IMR-90 (cell line): ENCODE data around the gene SEMA6A. TPM values are rescaled to one million over a fixed set of nuclear protein-coding genes. Genes with fewer than 3 reads are reported as not detected.

Experiments used
- ATAC-seq: fragments of 200-7000 bp; cut with Tn5 transposase; 2 replicates; pipeline ENCODE4 v1.9.1; 2020; ENCODE audit warnings: low read depth, mild to moderate bottlenecking, moderate library complexity
- BruUV-seq: library from RNA; stranded (reverse); fragments of 400-500 nt; replicated peaks from 2 replicates; lab custom pipeline; 2021; lab: Mats Ljungman, UMichigan
- CTCF ChIA-PET: fragments of 300-600 bp; formaldehyde crosslinking; extraction: SDS; loops from one replicate; lab custom pipeline; 2021; ENCODE audit warnings: antibody characterized with exemption; lab: Yijun Ruan, JAX
- POLR2A ChIA-PET: fragments of 300-600 bp; sonication (Branson Sonifier 250); formaldehyde crosslinking; loops from one replicate; lab custom pipeline; 2022; ENCODE audit warnings: antibody characterized with exemption; ENCODE audit not compliant: unreplicated experiment; lab: Charles Lee
- DNase-seq: peaks from one replicate; pipeline ENCODE4 v3.0.0; 2013
- H2AFZ ChIP-seq: replicated peaks from 2 replicates; pipeline ENCODE3; 2013; ENCODE audit warnings: low read length, mild to moderate bottlenecking; ENCODE audit not compliant: poor library complexity
- H2AK5ac ChIP-seq: 2 replicates; pipeline ENCODE4 v1.6.1; 2013; ENCODE audit warnings: low read depth, low read length, inconsistent platforms
- H2AK9ac ChIP-seq: replicated peaks from 2 replicates; pipeline ENCODE3; 2013; ENCODE audit warnings: mild to moderate bottlenecking, low read depth, low read length, moderate library complexity; ENCODE audit not compliant: poor library complexity
- H2BK120ac ChIP-seq: 2 replicates; pipeline ENCODE4 v1.6.1; 2013; ENCODE audit warnings: low read depth, low read length, inconsistent platforms
- H2BK15ac ChIP-seq: 3 replicates; pipeline ENCODE4 v1.6.1; 2013; ENCODE audit warnings: low read depth, low read length, inconsistent platforms
- H2BK20ac ChIP-seq: 2 replicates; pipeline ENCODE4 v1.6.1; 2013; ENCODE audit warnings: low read depth, mild to moderate bottlenecking, inconsistent platforms, low read length, moderate library complexity
- H2BK5ac ChIP-seq: 2 replicates; pipeline ENCODE4 v1.6.1; 2013; ENCODE audit warnings: mild to moderate bottlenecking, low read depth, low read length, inconsistent platforms; ENCODE audit not compliant: poor library complexity, severe bottlenecking
- H3K14ac ChIP-seq: replicated peaks from 2 replicates; pipeline ENCODE4 v1.6.1; 2013; ENCODE audit warnings: low read depth, low read length, inconsistent platforms
- H3K18ac ChIP-seq: 2 replicates; pipeline ENCODE4 v1.6.1; 2013; ENCODE audit warnings: low read depth, low read length, control low read depth
- H3K23ac ChIP-seq: 2 replicates; pipeline ENCODE4 v1.6.1; 2013; ENCODE audit warnings: low read depth, low read length, inconsistent platforms
- H3K27ac ChIP-seq: 2 replicates; pipeline ENCODE4 v1.5.1; 2013; ENCODE audit warnings: mild to moderate bottlenecking, control low read depth, low read length; ENCODE audit not compliant: insufficient read depth
- H3K27me3 ChIP-seq: 2 replicates; pipeline ENCODE4 v1.6.1; 2013; ENCODE audit warnings: low read length; ENCODE audit not compliant: control insufficient read depth, insufficient read depth
- H3K36me3 ChIP-seq: 2 replicates; pipeline ENCODE4 v1.6.1; 2013; ENCODE audit warnings: low read length, mixed read lengths; ENCODE audit not compliant: control insufficient read depth, insufficient read depth
- H3K4ac ChIP-seq: 2 replicates; pipeline ENCODE4 v1.6.1; 2013; ENCODE audit warnings: low read depth, low read length, inconsistent platforms
- H3K4me1 ChIP-seq: 2 replicates; pipeline ENCODE4 v1.6.1; 2013; ENCODE audit warnings: low read length, mixed read lengths; ENCODE audit not compliant: control insufficient read depth, insufficient read depth
- H3K4me2 ChIP-seq: 2 replicates; pipeline ENCODE4 v1.6.1; 2013; ENCODE audit warnings: low read depth, mild to moderate bottlenecking, control low read depth, low read length, moderate library complexity
- H3K4me3 ChIP-seq: 2 replicates; pipeline ENCODE4 v1.5.1; 2013; ENCODE audit warnings: low read depth, mild to moderate bottlenecking, control low read depth, low read length, moderate library complexity; ENCODE audit not compliant: insufficient read depth
- H3K56ac ChIP-seq: 2 replicates; pipeline ENCODE4 v1.6.1; 2013; ENCODE audit warnings: low read length, inconsistent platforms; ENCODE audit not compliant: insufficient read depth; ENCODE audit errors: extremely low read depth
- H3K79me1 ChIP-seq, 2 experiments: 2 replicates each; pipeline ENCODE4 v1.6.1; 2013; ENCODE audit warnings: low read length in 2 of 2, inconsistent platforms in 1 of 2, low read depth in 1 of 2
- H3K9ac ChIP-seq: 2 replicates; pipeline ENCODE4 v1.6.1; 2013; ENCODE audit warnings: low read depth, low read length, control low read depth
- H3K9me1 ChIP-seq: 2 replicates; pipeline ENCODE4 v1.6.1; 2013; ENCODE audit warnings: low read length, inconsistent platforms; ENCODE audit not compliant: insufficient read depth
- H3K9me3 ChIP-seq: 2 replicates; pipeline ENCODE4 v1.6.1; 2013; ENCODE audit warnings: low read length; ENCODE audit not compliant: control insufficient read depth, insufficient read depth
- H4K20me1 ChIP-seq: 2 replicates; pipeline ENCODE4 v1.6.1; 2013; ENCODE audit warnings: low read length, inconsistent platforms; ENCODE audit not compliant: insufficient read depth
- H4K5ac ChIP-seq: 2 replicates; pipeline ENCODE4 v1.6.1; 2013; ENCODE audit warnings: mild to moderate bottlenecking, low read depth, low read length, control low read depth
- H4K8ac ChIP-seq, 2 experiments: 2 replicates each; pipeline ENCODE4 v1.6.1; 2013; ENCODE audit warnings: low read depth in 2 of 2, low read length in 2 of 2, control low read depth in 1 of 2, inconsistent platforms in 1 of 2
- H4K91ac ChIP-seq: 2 replicates; pipeline ENCODE4 v1.6.1; 2013; ENCODE audit warnings: low read depth, low read length, inconsistent platforms; ENCODE audit not compliant: insufficient read depth
- RCOR1 ChIP-seq: IDR thresholded peaks from 2 replicates; pipeline ENCODE4 v1.6.1; 2012; ENCODE audit warnings: mild to moderate bottlenecking, low read length, improper control_type of control experiment; ENCODE audit not compliant: insufficient replicate concordance
- WGBS, 2 experiments: methylation state at CpG; one replicate each; pipeline versions ENCODE4 v1.1.5 to v1.1.7; 2013; ENCODE audit warnings: missing lambda C conversion rate in 2 of 2; ENCODE audit not compliant: insufficient read length in 1 of 2; ENCODE audit errors: extremely low coverage in 2 of 2; 5-methylcytosine and 5-hydroxymethylcytosine counted together
- dilution Hi-C: fragments of 300-500 bp; cut with HindIII; formaldehyde crosslinking; loops from one replicate; pipeline ENCODE4 v1.14.3; 2018; ENCODE audit warnings: low sequenced_read_pairs; ENCODE audit not compliant: unreplicated experiment
- in situ Hi-C: fragments of 300-500 bp; cut with MboI; formaldehyde crosslinking; loops from 3 replicates; pipeline ENCODE4 v1.14.3; 2019; ENCODE audit warnings: low sequenced_read_pairs, inconsistent platforms, mixed read lengths
- intact Hi-C: fragments of 100-400 bp; cut with micrococcal nuclease; formaldehyde crosslinking; loops from 2 replicates; pipeline ENCODE4 v1.10.0; 2022
- polyA plus RNA-seq, 3 experiments: library from polyadenylated mRNA; depleted of rRNA; stranded (reverse); fragments of >200 nt; gene quantifications; 2 replicates each; pipeline ENCODE4 v1.2.3, GENCODE V29; 2012; ENCODE audit warnings: low replicate concordance in 1 of 3
- total RNA-seq: library from RNA; depleted of rRNA; stranded (reverse); fragments of >200 nt; gene quantifications from 2 replicates; pipeline ENCODE4 v1.2.3, GENCODE V29; 2012

SEMA6A gene
- total and polyA plus RNA-seq, 2 of the 4 experiments (the other 2 are of a cell fraction): 0.27 to 0.36 TPM

DNA sequence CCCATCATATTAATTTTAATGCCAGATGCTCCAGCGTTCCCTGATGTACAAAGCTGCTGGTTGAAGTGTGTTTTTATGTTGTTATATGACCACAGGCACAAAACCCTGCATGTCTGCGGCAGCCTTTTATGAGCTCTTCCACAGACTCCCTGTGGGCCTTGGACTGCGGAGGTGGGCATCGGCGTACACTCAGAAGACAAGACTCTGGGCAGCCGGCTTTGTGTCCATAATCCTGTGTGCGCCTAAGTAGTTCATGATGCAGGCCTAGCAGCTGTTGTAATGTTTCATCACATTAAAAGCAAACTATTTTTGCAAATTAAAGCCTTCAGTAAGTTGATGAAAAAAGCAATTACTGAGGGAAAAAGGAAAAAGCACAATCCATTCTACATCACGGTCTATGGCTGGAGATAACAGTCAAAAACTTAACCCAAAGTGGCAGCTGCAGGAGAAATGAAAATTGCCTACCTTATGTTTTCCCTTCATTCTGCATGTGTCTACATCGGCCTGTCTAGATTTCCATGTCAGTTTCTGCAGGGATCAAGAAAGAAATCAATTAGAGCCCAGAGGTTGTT, 78.8 kb downstream of the SEMA6A start:
- DNase-seq: no peak
- BruUV-seq: no TSS peak
- H3K9me1 ChIP-seq: no peaks in the 10 kb centered on the region

More for the DNA sequence above, 78.8 kb downstream of the SEMA6A start:
- H3K23ac ChIP-seq: no peak overlapping the region
- no peaks in the 10 kb centered on the region for H3K79me1 ChIP-seq
- intact Hi-C loops: no loop called here
- no peak overlapping the region for H3K9ac ChIP-seq
- no peak overlapping the region for H2BK15ac ChIP-seq
- H4K5ac ChIP-seq: no peak overlapping the region
- H3K4me3 ChIP-seq: no peak overlapping the region
- no peak overlapping the region for H4K91ac ChIP-seq
- no peak overlapping the region for H2AK5ac ChIP-seq
- H3K56ac ChIP-seq: no peak overlapping the region
- H2BK20ac ChIP-seq: no peak overlapping the region
- ChIA-PET POLR2A (no interaction called here), CTCF (no interaction called here)
- no peak overlapping the region for H3K14ac ChIP-seq
- in situ Hi-C loops: no loop called here
- no peaks in the 10 kb centered on the region for H4K20me1 ChIP-seq
- H3K18ac ChIP-seq: no peak overlapping the region
- WGBS, 2 experiments: no CpG with 5 or more reads among the region's 9 CpGs
- no peak overlapping the region for H2BK120ac ChIP-seq
- no peak for TF ChIP-seq RCOR1
- H2AK9ac ChIP-seq: no peak overlapping the region
- H3K9me3 ChIP-seq: no peaks in the 10 kb centered on the region
- H3K4me1 ChIP-seq: peaks cover 2% of the 10 kb centered on the region
- no peak overlapping the region for H3K27ac ChIP-seq
- no peak overlapping the region for H3K4me2 ChIP-seq
- dilution Hi-C loops: no loop called here
- no peak overlapping the region for H2BK5ac ChIP-seq
- H3K27me3 ChIP-seq: peaks cover 4% of the 10 kb centered on the region; the same call in 1 of the 2 replicates
- H4K8ac ChIP-seq: no peak overlapping the region
- H3K36me3 ChIP-seq: no peaks in the 10 kb centered on the region
- no peak overlapping the region for H2AFZ ChIP-seq
- no peak overlapping the region for H3K4ac ChIP-seq
- no peak for ATAC-seq
